ENCODE results near the gene TMEM170B.

DNA sequence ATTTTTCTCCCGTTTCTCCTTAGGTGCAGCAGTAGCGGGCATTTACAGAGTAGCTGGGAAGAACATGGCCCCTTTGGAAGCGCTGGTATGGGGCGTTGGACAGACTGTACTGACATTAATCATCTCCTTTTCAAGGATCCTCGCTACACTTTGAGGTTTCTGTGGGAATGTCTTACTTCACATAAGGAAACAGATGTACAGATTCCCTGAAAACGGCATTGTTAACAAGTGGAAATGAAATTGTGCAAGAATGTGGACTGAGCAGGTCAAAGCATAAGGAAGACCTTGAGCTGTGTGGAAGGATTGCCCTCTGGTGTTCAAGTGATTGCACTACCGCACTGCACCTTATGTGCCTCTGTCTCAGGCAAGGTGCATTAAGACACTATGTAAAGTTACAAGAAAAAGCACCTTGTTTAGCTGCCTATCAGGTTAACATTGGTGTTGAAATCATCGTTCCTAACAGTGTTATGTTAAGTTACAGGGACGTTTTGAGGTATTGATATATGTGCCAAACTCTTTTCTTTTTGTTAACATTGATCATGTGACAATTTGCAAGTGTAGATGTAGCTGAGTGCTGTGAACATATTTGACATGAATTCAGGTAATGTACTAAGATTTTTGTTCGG lies 38.0 kb downstream of the TMEM170B start:
- no peak for TF ChIP-seq L3MBTL2 (conservative IDR thresholded peaks at IDR 0.05)
- TF ChIP-seq, protein P1, sequence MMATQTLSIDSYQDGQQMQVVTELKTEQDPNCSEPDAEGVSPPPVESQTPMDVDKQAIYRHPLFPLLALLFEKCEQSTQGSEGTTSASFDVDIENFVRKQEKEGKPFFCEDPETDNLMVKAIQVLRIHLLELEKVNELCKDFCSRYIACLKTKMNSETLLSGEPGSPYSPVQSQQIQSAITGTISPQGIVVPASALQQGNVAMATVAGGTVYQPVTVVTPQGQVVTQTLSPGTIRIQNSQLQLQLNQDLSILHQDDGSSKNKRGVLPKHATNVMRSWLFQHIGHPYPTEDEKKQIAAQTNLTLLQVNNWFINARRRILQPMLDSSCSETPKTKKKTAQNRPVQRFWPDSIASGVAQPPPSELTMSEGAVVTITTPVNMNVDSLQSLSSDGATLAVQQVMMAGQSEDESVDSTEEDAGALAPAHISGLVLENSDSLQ (IDR thresholded peaks at IDR 0.05), result no peak
- TF ChIP-seq TARDBP (IDR thresholded peaks at IDR 0.05), result no peak
